H9 (cell line): ENCODE data around the gene SORCS2. TPM values are rescaled to one million over a fixed set of nuclear protein-coding genes. Genes with fewer than 3 reads are reported as not detected.
A peak's percentile ranks its signal among the peaks of the same experiment; 100 is the strongest.

Source experiments
- DNase-seq: peaks from one replicate; pipeline ENCODE4 v3.0.0-alpha.2; 2017
- H2AFZ ChIP-seq: one replicate; pipeline ENCODE4 v1.6.1; 2013; ENCODE audit warnings: mild to moderate bottlenecking, low read length, control low read depth, moderate library complexity
- H2AK5ac ChIP-seq: 2 replicates; pipeline ENCODE4 v1.6.1; 2013; ENCODE audit warnings: low read length, control low read depth, mixed read lengths; ENCODE audit not compliant: insufficient read length
- H2BK120ac ChIP-seq: one replicate; pipeline ENCODE4 v1.6.1; 2013; ENCODE audit warnings: low read depth, mild to moderate bottlenecking, low read length, control low read depth, inconsistent platforms; ENCODE audit not compliant: poor library complexity, severe bottlenecking
- H2BK12ac ChIP-seq: 2 replicates; pipeline ENCODE4 v1.6.1; 2013; ENCODE audit warnings: low read length, control low read depth, mixed read lengths, low read depth; ENCODE audit not compliant: insufficient read length
- H2BK15ac ChIP-seq: 2 replicates; pipeline ENCODE4 v1.6.1; 2013; ENCODE audit warnings: low read depth, low read length, control low read depth
- H2BK20ac ChIP-seq: one replicate; pipeline ENCODE4 v1.6.1; 2013; ENCODE audit warnings: low read depth, mild to moderate bottlenecking, low read length, control low read depth, inconsistent platforms; ENCODE audit not compliant: poor library complexity, severe bottlenecking
- H2BK5ac ChIP-seq: 2 replicates; pipeline ENCODE4 v1.6.1; 2013; ENCODE audit warnings: low read length, control low read depth, mixed read lengths; ENCODE audit not compliant: insufficient read length
- H3K14ac ChIP-seq: 2 replicates; pipeline ENCODE4 v1.6.1; 2013; ENCODE audit warnings: low read length, control low read depth; ENCODE audit not compliant: insufficient read depth
- H3K18ac ChIP-seq: 2 replicates; pipeline ENCODE4 v1.6.1; 2013; ENCODE audit warnings: low read depth, mild to moderate bottlenecking, mixed read lengths, low read length, control low read depth; ENCODE audit not compliant: insufficient read length
- H3K23ac ChIP-seq: 2 replicates; pipeline ENCODE4 v1.6.1; 2013; ENCODE audit warnings: low read length, control low read depth, mixed read lengths, low read depth; ENCODE audit not compliant: insufficient read length
- H3K23me2 ChIP-seq: 2 replicates; pipeline ENCODE4 v1.6.1; 2013; ENCODE audit warnings: low read depth, mild to moderate bottlenecking, mixed read lengths, low read length, control low read depth; ENCODE audit not compliant: insufficient read length, poor library complexity, severe bottlenecking
- H3K27ac ChIP-seq: 2 replicates; pipeline ENCODE4 v1.5.1; 2013; ENCODE audit warnings: low read length, control low read depth, mixed read lengths, low read depth; ENCODE audit not compliant: insufficient read length
- H3K27me3 ChIP-seq: 2 replicates; pipeline ENCODE4 v1.6.1; 2013; ENCODE audit warnings: low read length, control low read depth, inconsistent platforms; ENCODE audit not compliant: insufficient read depth
- H3K4ac ChIP-seq: 2 replicates; pipeline ENCODE4 v1.6.1; 2013; ENCODE audit warnings: low read depth, mild to moderate bottlenecking, control low read depth, inconsistent platforms, low read length, moderate library complexity
- H3K4me1 ChIP-seq: 2 replicates; pipeline ENCODE4 v1.6.1; 2013; ENCODE audit warnings: low read length, control low read depth, inconsistent platforms; ENCODE audit not compliant: insufficient read depth
- H3K4me2 ChIP-seq: 2 replicates; pipeline ENCODE4 v1.6.1; 2013; ENCODE audit warnings: low read length, control low read depth, mixed read lengths; ENCODE audit not compliant: insufficient read length, insufficient read depth
- H3K56ac ChIP-seq: 2 replicates; pipeline ENCODE4 v1.6.1; 2013; ENCODE audit warnings: low read depth, mild to moderate bottlenecking, mixed read lengths, low read length, control low read depth; ENCODE audit not compliant: insufficient read length
- H3K79me1 ChIP-seq: 2 replicates; pipeline ENCODE4 v1.6.1; 2013; ENCODE audit warnings: low read depth, mild to moderate bottlenecking, moderate library complexity, low read length, control low read depth, inconsistent platforms; ENCODE audit not compliant: insufficient read depth, poor library complexity, severe bottlenecking
- H3K79me2 ChIP-seq: 2 replicates; pipeline ENCODE4 v1.6.1; 2013; ENCODE audit warnings: low read length, control low read depth, inconsistent platforms; ENCODE audit not compliant: insufficient read depth
- H3K9ac ChIP-seq: 2 replicates; pipeline ENCODE4 v1.6.1; 2013; ENCODE audit warnings: low read length, control low read depth, mixed read lengths; ENCODE audit not compliant: insufficient read length; ENCODE audit errors: extremely low read depth
- H3K9me3 ChIP-seq: one replicate; pipeline ENCODE4 v1.6.1; 2013; ENCODE audit warnings: low read depth, low read length, inconsistent platforms; ENCODE audit not compliant: control insufficient read depth
- H3T11ph ChIP-seq: one replicate; pipeline ENCODE4 v1.6.1; 2013; ENCODE audit warnings: mild to moderate bottlenecking, low read length, control low read depth, inconsistent platforms
- H4K20me1 ChIP-seq: one replicate; pipeline ENCODE4 v1.6.1; 2013; ENCODE audit not compliant: control insufficient read depth, insufficient read length, insufficient read depth
- H4K5ac ChIP-seq: 2 replicates; pipeline ENCODE4 v1.6.1; 2013; ENCODE audit warnings: low read depth, mild to moderate bottlenecking, mixed read lengths, low read length, control low read depth; ENCODE audit not compliant: insufficient read length
- H4K8ac ChIP-seq: replicated peaks from 2 replicates; pipeline ENCODE4 v1.6.1; 2013; ENCODE audit warnings: low read length, control low read depth, mixed read lengths, low read depth; ENCODE audit not compliant: insufficient read length
- H4K91ac ChIP-seq: 2 replicates; pipeline ENCODE4 v1.6.1; 2013; ENCODE audit warnings: low read depth, mild to moderate bottlenecking, moderate library complexity, mixed read lengths, low read length, control low read depth; ENCODE audit not compliant: insufficient read length
- H3K27ac Mint-ChIP-seq, 3 experiments: 2 replicates in 2 of 3; 3 replicates in 1 of 3; pipeline ENCODE4 v1.8.0; 2020 to 2021; ENCODE audit warnings: mixed read lengths in 3 of 3, mild to moderate bottlenecking in 1 of 3, moderate library complexity in 1 of 3
- H3K27me3 Mint-ChIP-seq: 2 replicates; pipeline ENCODE4 v1.8.0; 2021; ENCODE audit warnings: low read depth, mild to moderate bottlenecking, moderate library complexity, mixed read lengths
- H3K36me3 Mint-ChIP-seq, 3 experiments: 2 replicates in 2 of 3; 3 replicates in 1 of 3; pipeline ENCODE4 v1.8.0; 2020 to 2021; ENCODE audit warnings: low read depth in 3 of 3, mixed read lengths in 3 of 3; ENCODE audit not compliant: insufficient read depth in 1 of 3
- H3K4me1 Mint-ChIP-seq, 2 experiments: 2 replicates each; pipeline ENCODE4 v1.8.0; 2020; ENCODE audit warnings: mixed read lengths in 2 of 2
- H3K4me3 Mint-ChIP-seq, 2 experiments: 2 replicates in 1 of 2; 3 replicates in 1 of 2; pipeline ENCODE4 v1.8.0; 2020 to 2021; ENCODE audit warnings: mild to moderate bottlenecking in 2 of 2, mixed read lengths in 2 of 2, moderate library complexity in 1 of 2
- H3K9me3 Mint-ChIP-seq, 2 experiments: 2 replicates in 1 of 2; 3 replicates in 1 of 2; pipeline ENCODE4 v1.8.0; 2020; ENCODE audit warnings: mild to moderate bottlenecking in 2 of 2, mixed read lengths in 2 of 2, moderate library complexity in 1 of 2
- WGBS: extraction: QIAGEN DNeasy Blood & Tissue Kit; methylation state at CpG from one replicate; pipeline ENCODE4 v1.1.7; 2013; ENCODE audit warnings: missing lambda C conversion rate, low lambda C conversion rate, mixed read lengths; ENCODE audit not compliant: insufficient read length; ENCODE audit errors: extremely low coverage; 5-methylcytosine and 5-hydroxymethylcytosine counted together
- total RNA-seq: library from RNA; stranded (reverse); gene quantifications from 2 replicates; pipeline ENCODE4 v1.2.1, GENCODE V29; 2021
- TF ChIP-seq, protein P1 (sequence below): fragments of 200-600 bp; sonication (generic); conservative IDR thresholded peaks from 3 replicates; pipeline ENCODE4 v1.8.0; 2021; ENCODE audit warnings: antibody characterized with exemption, mild to moderate bottlenecking

SORCS2 gene
- total RNA-seq, 1 experiment from 2014 or later, result 0.57 TPM

DNA sequence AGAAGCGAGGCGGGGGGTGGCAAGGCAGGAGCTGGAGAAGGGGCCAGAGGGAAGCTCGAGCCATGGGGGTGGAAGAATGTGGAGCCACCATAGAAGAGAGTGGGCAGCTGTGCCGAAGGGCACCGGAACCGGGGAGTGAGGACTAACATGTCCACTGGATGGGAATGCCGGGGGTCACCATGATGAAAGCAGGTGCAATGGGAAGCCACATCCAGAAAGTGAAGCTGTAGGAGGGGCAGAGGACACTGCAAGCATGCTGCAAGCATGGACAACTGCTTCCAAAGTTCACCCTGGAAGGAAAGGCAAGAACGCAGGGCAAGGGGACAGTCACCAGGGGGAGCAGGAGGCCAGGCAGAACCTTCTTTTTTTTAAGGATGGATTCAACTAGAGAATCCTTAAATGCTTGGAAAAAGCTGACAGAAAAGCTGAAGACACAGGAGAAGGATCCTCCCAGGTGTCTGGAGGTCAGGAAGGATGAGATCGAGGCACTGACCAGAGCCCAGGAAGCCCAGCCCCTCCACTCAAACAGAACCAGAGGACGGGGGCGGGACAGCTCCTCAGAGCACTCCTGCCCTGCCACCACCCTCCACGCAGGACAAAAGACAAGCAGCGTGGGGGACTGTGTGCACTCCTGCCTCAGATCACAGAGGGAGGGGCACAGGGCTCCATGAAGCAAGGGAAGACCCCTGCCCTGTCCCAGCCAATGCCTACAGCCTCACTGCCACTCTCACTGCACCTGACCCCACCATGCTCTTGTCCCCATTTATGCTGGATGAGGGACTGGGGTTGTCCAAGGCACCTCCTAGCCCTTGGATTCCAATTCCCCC, 578.1 kb downstream of the SORCS2 start:
- no peak overlapping the region for H3K56ac ChIP-seq
- no peak overlapping the region for H2BK120ac ChIP-seq
- no peak overlapping the region for H3T11ph ChIP-seq
- Mint-ChIP-seq H3K27me3 (no peaks in the 10 kb centered on the region), H3K4me3 (no peak overlapping the region), H3K36me3 (peaks cover 8 to 27% (median 19%) of the 10 kb centered on the region in 3 experiments), H3K27ac (peak overlapping the region; percentile 10 to 61 (median 36); a peak in 2 of 7 replicates), H3K9me3 (no peaks in the 10 kb centered on the region), H3K4me1 (peaks cover 36 to 47% of the 10 kb centered on the region in 2 experiments)
- no peak overlapping the region for H2BK5ac ChIP-seq
- no peak overlapping the region for H3K27ac ChIP-seq
- H2BK15ac ChIP-seq, result no peak overlapping the region
- H3K4ac ChIP-seq, result no peak overlapping the region
- no peak overlapping the region for H4K8ac ChIP-seq
- H2BK20ac ChIP-seq, result no peak overlapping the region
- no peaks in the 10 kb centered on the region for H3K23me2 ChIP-seq
- no peak overlapping the region; the same call in 1 of the 2 replicates for H3K14ac ChIP-seq
- DNase-seq, result no peak
- H3K79me1 ChIP-seq, result no peaks in the 10 kb centered on the region
- no peak overlapping the region for H4K5ac ChIP-seq
- H2BK12ac ChIP-seq, result no peak overlapping the region
- no peaks in the 10 kb centered on the region for H3K27me3 ChIP-seq
- no peaks in the 10 kb centered on the region for H4K20me1 ChIP-seq
- WGBS, result no CpG with 5 or more reads among the region's 13 CpGs
- no peak overlapping the region for H2AFZ ChIP-seq
- TF ChIP-seq, protein P1, sequence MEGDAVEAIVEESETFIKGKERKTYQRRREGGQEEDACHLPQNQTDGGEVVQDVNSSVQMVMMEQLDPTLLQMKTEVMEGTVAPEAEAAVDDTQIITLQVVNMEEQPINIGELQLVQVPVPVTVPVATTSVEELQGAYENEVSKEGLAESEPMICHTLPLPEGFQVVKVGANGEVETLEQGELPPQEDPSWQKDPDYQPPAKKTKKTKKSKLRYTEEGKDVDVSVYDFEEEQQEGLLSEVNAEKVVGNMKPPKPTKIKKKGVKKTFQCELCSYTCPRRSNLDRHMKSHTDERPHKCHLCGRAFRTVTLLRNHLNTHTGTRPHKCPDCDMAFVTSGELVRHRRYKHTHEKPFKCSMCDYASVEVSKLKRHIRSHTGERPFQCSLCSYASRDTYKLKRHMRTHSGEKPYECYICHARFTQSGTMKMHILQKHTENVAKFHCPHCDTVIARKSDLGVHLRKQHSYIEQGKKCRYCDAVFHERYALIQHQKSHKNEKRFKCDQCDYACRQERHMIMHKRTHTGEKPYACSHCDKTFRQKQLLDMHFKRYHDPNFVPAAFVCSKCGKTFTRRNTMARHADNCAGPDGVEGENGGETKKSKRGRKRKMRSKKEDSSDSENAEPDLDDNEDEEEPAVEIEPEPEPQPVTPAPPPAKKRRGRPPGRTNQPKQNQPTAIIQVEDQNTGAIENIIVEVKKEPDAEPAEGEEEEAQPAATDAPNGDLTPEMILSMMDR, result peak; percentile 74
- no peaks in the 10 kb centered on the region for H3K79me2 ChIP-seq
- no peak overlapping the region for H2AK5ac ChIP-seq
- H3K23ac ChIP-seq, result no peak overlapping the region
- no peak overlapping the region for H3K9ac ChIP-seq
- no peak overlapping the region for H3K18ac ChIP-seq
- H3K4me1 ChIP-seq, result no peaks in the 10 kb centered on the region
- no peaks in the 10 kb centered on the region for H3K9me3 ChIP-seq
- H4K91ac ChIP-seq, result no peak overlapping the region
- no peak overlapping the region for H3K4me2 ChIP-seq
